ENCODE data around the gene SRPRB.

SRPRB gene

GRCh38 chr3:133782454-133782853 is 23.2 kb upstream of the SRPRB start:
- no peaks in the 10 kb centered on the region for H3K36me3 Mint-ChIP-seq (ENCODE audit: low read depth)
- H3K27ac Mint-ChIP-seq = no peak overlapping the region
- H3K4me3 Mint-ChIP-seq = no peak overlapping the region
- peaks cover 3% of the 10 kb centered on the region for H3K9me3 Mint-ChIP-seq
- no peaks in the 10 kb centered on the region for H3K4me1 Mint-ChIP-seq
- no peak for TF ChIP-seq CTCF (IDR thresholded peaks at IDR 0.05; ENCODE audit: unreplicated experiment in 3 of 3)
- H3K27me3 Mint-ChIP-seq (ENCODE audit: low read depth) = peaks cover 15% of the 10 kb centered on the region

- H3K4me3 Mint-ChIP-seq = no peak overlapping the region
- TF ChIP-seq CTCF (IDR thresholded peaks at IDR 0.05; ENCODE audit: unreplicated experiment in 3 of 3) = no peak
- peaks cover 3% of the 10 kb centered on the region for H3K9me3 Mint-ChIP-seq
- H3K27me3 Mint-ChIP-seq (ENCODE audit: low read depth) = peaks cover 11% of the 10 kb centered on the region
- no peak overlapping the region for H3K27ac Mint-ChIP-seq
- no peaks in the 10 kb centered on the region for H3K36me3 Mint-ChIP-seq (ENCODE audit: low read depth)
- no peaks in the 10 kb centered on the region for H3K4me1 Mint-ChIP-seq
Measured at GRCh38 chr3:133783762-133784161, 21.9 kb upstream of the SRPRB start.

DNA sequence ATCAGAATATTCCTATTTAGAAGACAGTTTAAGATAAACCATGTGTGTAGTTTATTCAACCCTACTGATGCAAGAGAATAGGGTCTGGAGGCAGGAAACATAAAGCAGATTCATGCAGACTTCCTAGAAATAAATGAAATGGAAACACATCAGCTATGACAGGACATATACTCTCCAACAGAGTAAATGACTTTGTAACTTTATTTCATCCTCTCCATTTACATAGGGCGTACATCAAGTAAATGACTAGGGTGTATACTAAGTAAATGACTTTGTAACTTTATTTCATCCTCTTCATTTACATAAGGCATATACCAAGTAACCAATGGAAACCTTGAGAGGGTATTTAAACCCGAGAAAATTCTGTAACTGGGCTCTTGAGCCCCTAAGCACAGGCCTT is 17.6 kb upstream of the SRPRB start:
- no peak overlapping the region for H3K27ac Mint-ChIP-seq
- no peaks in the 10 kb centered on the region for H3K4me1 Mint-ChIP-seq
- H3K9me3 Mint-ChIP-seq = peaks cover 26% of the 10 kb centered on the region
- H3K36me3 Mint-ChIP-seq (ENCODE audit: low read depth) = peaks cover 5% of the 10 kb centered on the region
- H3K27me3 Mint-ChIP-seq (ENCODE audit: low read depth) = no peaks in the 10 kb centered on the region
- H3K4me3 Mint-ChIP-seq = no peak overlapping the region
- no peak for TF ChIP-seq CTCF (IDR thresholded peaks at IDR 0.05; ENCODE audit: unreplicated experiment in 3 of 3)

GRCh38 chr3:133792171-133792763 is 13.3 kb upstream of the SRPRB start:
- no peaks in the 10 kb centered on the region for H3K27me3 Mint-ChIP-seq (ENCODE audit: low read depth)
- H3K36me3 Mint-ChIP-seq (ENCODE audit: low read depth) = peaks cover 5% of the 10 kb centered on the region
- no peak for TF ChIP-seq CTCF (IDR thresholded peaks at IDR 0.05; ENCODE audit: unreplicated experiment in 3 of 3)
- peaks cover 34% of the 10 kb centered on the region for H3K9me3 Mint-ChIP-seq
- H3K4me1 Mint-ChIP-seq = no peaks in the 10 kb centered on the region
- H3K27ac Mint-ChIP-seq = no peak overlapping the region
- no peak overlapping the region for H3K4me3 Mint-ChIP-seq

DNA sequence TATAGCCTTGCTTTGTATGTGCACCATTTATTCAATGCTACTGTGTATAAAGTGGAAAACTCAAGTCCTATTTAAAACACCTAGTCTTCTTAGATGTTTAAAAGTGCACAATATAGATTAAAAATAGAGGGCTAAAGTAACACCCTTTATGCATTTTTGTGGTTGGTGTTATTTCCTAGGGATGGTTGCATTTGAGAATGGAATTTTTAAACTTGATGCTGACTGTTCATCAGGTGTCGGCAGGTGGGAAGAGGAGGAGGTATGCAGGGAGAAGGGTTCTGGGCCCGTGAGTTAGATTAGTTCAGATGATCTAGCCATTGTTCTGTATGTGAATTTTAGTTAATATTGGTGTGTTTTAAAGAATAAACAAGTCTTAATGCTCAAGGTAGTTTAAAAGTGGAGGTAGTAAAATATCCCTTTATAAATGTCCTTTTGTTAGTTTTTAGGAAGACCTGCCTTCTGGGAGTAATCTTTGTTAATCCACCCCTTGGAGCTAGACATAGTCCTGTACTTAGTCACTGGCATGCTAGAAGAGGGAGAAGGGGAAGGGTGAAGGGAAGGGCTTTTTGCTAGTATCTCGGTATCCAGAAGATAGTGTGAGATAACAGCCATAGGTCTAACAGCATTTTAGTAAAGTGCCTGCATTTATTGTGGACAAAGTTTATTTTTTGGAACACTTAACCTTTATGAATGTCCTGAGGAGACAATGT is 8.1 kb upstream of the SRPRB start:
- TF ChIP-seq CTCF (IDR thresholded peaks at IDR 0.05; ENCODE audit: unreplicated experiment in 3 of 3) = no peak
- no peak overlapping the region for H3K27ac Mint-ChIP-seq
- peaks cover 14% of the 10 kb centered on the region for H3K27me3 Mint-ChIP-seq (ENCODE audit: low read depth)
- H3K9me3 Mint-ChIP-seq = peaks cover 16% of the 10 kb centered on the region
- H3K36me3 Mint-ChIP-seq (ENCODE audit: low read depth) = peaks cover 5% of the 10 kb centered on the region
- no peak overlapping the region for H3K4me3 Mint-ChIP-seq
- H3K4me1 Mint-ChIP-seq = no peaks in the 10 kb centered on the region

All from nephron (organoid).